Measurements from ENCODE around the gene LRP5.

- TF ChIP-seq CTCF (IDR thresholded peaks at IDR 0.05) (no peak), POLR2A (IDR thresholded peaks at IDR 0.05) (no peak)
Observed at GRCh38 chr11:68275721-68276507, 36.5 kb upstream of the LRP5 start.

All from adrenal gland (tissue), 5 donors.